ENCODE data around the gene AFF3. TPM values are rescaled to one million over a fixed set of nuclear protein-coding genes. Genes with fewer than 3 reads are reported as not detected.

The AFF3 gene
- total and polyA plus RNA-seq, 2 of the 13 experiments (the other 11 are each of a cell fraction or from before 2014, with no cell fraction given): not detected

GRCh38 chr2:100052650-100053049, 89.7 kb downstream of the AFF3 start:
- POLR2A ChIA-PET: no interaction called here

More at GRCh38 chr2:100052650-100053049, 89.7 kb downstream of the AFF3 start:
- Histone ChIP-seq H3K9ac (ENCODE audit: insufficient read depth, low read depth, low read length) (no peak overlapping the region), H3K4me3 (replicated peaks in 1 of 3; ENCODE audit: insufficient read depth in 1 of 3, low read depth in 2 of 3, low read length in 3 of 3) (no peak overlapping the region), H3K27me3 (ENCODE audit: control insufficient read depth in 1 of 2, insufficient read depth in 2 of 2, low read length in 2 of 2) (peaks cover 0 to 11% of the 10 kb centered on the region in 2 experiments; a peak in 1 of 5 replicates), H3K4me2 (ENCODE audit: low read depth, low read length) (no peak overlapping the region), H4K20me1 (ENCODE audit: insufficient read depth, low read length) (no peaks in the 10 kb centered on the region), H3K9me3 (ENCODE audit: low read length) (no peaks in the 10 kb centered on the region), H2AFZ (ENCODE audit: low read length) (no peak overlapping the region), H3K4me1 (ENCODE audit: insufficient read depth, low read length) (no peaks in the 10 kb centered on the region), H3K27ac (ENCODE audit: extremely low read length, insufficient read depth, low read length) (no peak overlapping the region), H3K79me2 (ENCODE audit: insufficient read depth, low read length) (no peaks in the 10 kb centered on the region), H3K36me3 (replicated peaks in 1 of 2; ENCODE audit: control insufficient read depth in 1 of 2, insufficient read depth in 2 of 2, low read length in 2 of 2) (no peaks in the 10 kb centered on the region)
- ATAC-seq: no peak
- BruUV-seq (replicated peaks): no TSS peak
- no peak for DNase-seq (ENCODE audit: low spot score)
- TF ChIP-seq ZNF446 (CRISPR knock-in tag; IDR thresholded peaks at IDR 0.05) (no peak), SATB2 (CRISPR knock-in tag; IDR thresholded peaks at IDR 0.05) (no peak), ZNF253 (CRISPR knock-in tag; IDR thresholded peaks at IDR 0.05; ENCODE audit: borderline replicate concordance) (no peak), PHB2 (IDR thresholded peaks at IDR 0.05; ENCODE audit: partially characterized antibody) (no peak), ATF4 (CRISPR knock-in tag; IDR thresholded peaks at IDR 0.05) (no peak), MYC (CRISPR knock-in tag; IDR thresholded peaks at IDR 0.05; ENCODE audit: borderline replicate concordance) (no peak), ZSCAN9 (CRISPR knock-in tag; IDR thresholded peaks at IDR 0.05; ENCODE audit: borderline replicate concordance) (no peak), MIER2 (CRISPR knock-in tag; IDR thresholded peaks at IDR 0.05) (no peak), NFIC (IDR thresholded peaks at IDR 0.05; ENCODE audit: low read length) (no peak), EZH2 (conservative IDR thresholded peaks at IDR 0.05; ENCODE audit: low read depth, low read length) (no peak), ZNF121 (CRISPR knock-in tag; IDR thresholded peaks at IDR 0.05) (no peak)
- TF ChIP-seq, protein P1, sequence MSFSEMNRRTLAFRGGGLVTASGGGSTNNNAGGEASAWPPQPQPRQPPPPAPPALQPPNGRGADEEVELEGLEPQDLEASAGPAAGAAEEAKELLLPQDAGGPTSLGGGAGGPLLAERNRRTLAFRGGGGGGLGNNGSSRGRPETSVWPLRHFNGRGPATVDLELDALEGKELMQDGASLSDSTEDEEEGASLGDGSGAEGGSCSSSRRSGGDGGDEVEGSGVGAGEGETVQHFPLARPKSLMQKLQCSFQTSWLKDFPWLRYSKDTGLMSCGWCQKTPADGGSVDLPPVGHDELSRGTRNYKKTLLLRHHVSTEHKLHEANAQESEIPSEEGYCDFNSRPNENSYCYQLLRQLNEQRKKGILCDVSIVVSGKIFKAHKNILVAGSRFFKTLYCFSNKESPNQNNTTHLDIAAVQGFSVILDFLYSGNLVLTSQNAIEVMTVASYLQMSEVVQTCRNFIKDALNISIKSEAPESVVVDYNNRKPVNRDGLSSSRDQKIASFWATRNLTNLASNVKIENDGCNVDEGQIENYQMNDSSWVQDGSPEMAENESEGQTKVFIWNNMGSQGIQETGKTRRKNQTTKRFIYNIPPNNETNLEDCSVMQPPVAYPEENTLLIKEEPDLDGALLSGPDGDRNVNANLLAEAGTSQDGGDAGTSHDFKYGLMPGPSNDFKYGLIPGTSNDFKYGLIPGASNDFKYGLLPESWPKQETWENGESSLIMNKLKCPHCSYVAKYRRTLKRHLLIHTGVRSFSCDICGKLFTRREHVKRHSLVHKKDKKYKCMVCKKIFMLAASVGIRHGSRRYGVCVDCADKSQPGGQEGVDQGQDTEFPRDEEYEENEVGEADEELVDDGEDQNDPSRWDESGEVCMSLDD (CRISPR knock-in tag; IDR thresholded peaks at IDR 0.05; ENCODE audit: borderline replicate concordance): no peak
- WGBS (ENCODE audit: low lambda C conversion rate): 61% methylated on average over 4 of the region's 4 CpGs
- CTCF ChIA-PET (ENCODE audit: low intra/inter-chr PET ratio, low total read pairs): no interaction called here
- no peak for FAIRE-seq
- intact Hi-C loops (cut with micrococcal nuclease; ENCODE audit: unreplicated experiment): no loop called here
- in situ Hi-C loops (cut with HindIII; ENCODE audit: extremely low pct_ligation_motif_present, low pct_unique_long_range_greater_than_20kb): no loop called here

Data from HepG2 (cell line).